Ovary (tissue), 10 donors: Measurements from ENCODE around the gene PTPRG. TPM values are rescaled to one million over a fixed set of nuclear protein-coding genes. Genes with fewer than 3 reads are reported as not detected.

Experiments
- DNase-seq, 5 donors: peaks; one replicate each; pipeline ENCODE4 v3.0.0-alpha.2; 2019 to 2020
- H3K27ac ChIP-seq, 2 donors: fragments of 200-600 bp; one replicate each; pipeline versions ENCODE4 v1.5.1 to v1.8.0; 2019 to 2022
- H3K27me3 ChIP-seq: fragments of 200-600 bp; one replicate; pipeline ENCODE4 v1.8.0; 2022
- H3K36me3 ChIP-seq: fragments of 200-600 bp; sonication (generic); one replicate; pipeline ENCODE4 v1.5.1; 2019
- H3K4me1 ChIP-seq: one replicate; pipeline ENCODE4 v1.8.1; 2013; ENCODE audit warnings: mild to moderate bottlenecking, moderate library complexity; ENCODE audit not compliant: insufficient read depth
- H3K4me3 ChIP-seq: fragments of 200-600 bp; sonication (generic); one replicate; pipeline ENCODE4 v1.5.1; 2017
- H3K9me3 ChIP-seq, 2 donors: fragments of 200-600 bp in 1 of 2; sonication (generic) in 1 of 2; one replicate each; pipeline versions ENCODE4 v1.5.1 to v1.8.1; 2013 to 2019; ENCODE audit warnings: mild to moderate bottlenecking in 1 of 2, moderate library complexity in 1 of 2
- EP300 ChIP-seq: sonication (generic); formaldehyde crosslinking; IDR thresholded peaks from one replicate; pipeline ENCODE4 v1.6.1; 2017; ENCODE audit warnings: antibody characterized with exemption
- POLR2A ChIP-seq: fragments of 450-650 bp; IDR thresholded peaks from one replicate; pipeline ENCODE4 v1.6.1; 2017; ENCODE audit warnings: antibody characterized with exemption, mild to moderate bottlenecking, moderate library complexity
- WGBS, 3 donors: extraction: QIAGEN DNeasy Blood & Tissue Kit in 1 of 3; methylation state at CpG; one replicate each; pipeline versions ENCODE4 v1.1.5 to v1.1.7; 2013 to 2017; 5-methylcytosine and 5-hydroxymethylcytosine counted together
- intact Hi-C, 4 donors: fragments of 100-400 bp; cut with DNase I; formaldehyde crosslinking; loops; one replicate each; pipeline versions ENCODE4 v1.11.0 to v1.15.1; 2022 to 2023
- long read RNA-seq, 3 donors: library from polyadenylated mRNA in 2 of 3; unstranded in 2 of 3; transcript quantifications; one replicate each; pipeline ENCODE4 v2.0.0 and lab custom pipeline, GENCODE V29; 2021 to 2026
- polyA plus RNA-seq, 2 donors: library from polyadenylated mRNA; stranded (reverse); fragments of 200-250 nt in 1 of 2; fragments of 350-450 nt in 1 of 2; fragmentation: Illumina TruSeq in 1 of 2; extraction: RNeasy Lipid Tissue Mini Kit (QIAGEN cat#74804) in 1 of 2; gene quantifications; one replicate each; pipeline ENCODE4 v1.2.3, GENCODE V29; 2013 to 2014
- total RNA-seq, 7 donors: library from RNA; depleted of rRNA in 2 of 7; stranded (reverse); fragments of >200 nt in 2 of 7; fragmentation: NEBNext Ultra II Directional in 3 of 7; extraction: Animal tissue kit (Norgen Biotek cat#: 25700) in 3 of 7; gene quantifications; one replicate each; pipeline versions ENCODE4 v1.1.0 to v1.2.4, GENCODE V29; 2016 to 2023
- TF ChIP-seq, protein P1 (sequence below), 3 donors: fragments of 450-650 bp in 2 of 3; fragments of 200-600 bp in 1 of 3; IDR thresholded peaks; one replicate each; pipeline versions ENCODE4 v1.5.1 to v1.8.0; 2016 to 2022; ENCODE audit warnings: antibody characterized with exemption in 3 of 3, mild to moderate bottlenecking in 1 of 3
- donor health status: DM: no; HTN: no; CAD: no; lungs with moderate emphysema.
- donor health status: DM: no; HTN: no; CAD: no.
- donor health status: Bipolar disorder and iron deficiency.
- donor health status: DM: yes; HTN: yes; CAD: no.
- donor health status: DM: no; HTN: no; CAD: no.
- donor health status: DM: yes; HTN: yes; CAD: no.

PTPRG gene
- total RNA-seq (10 to 100 TPM; 33.8 to 87.9 (median 50.4) TPM), polyA plus RNA-seq (10 to 100 TPM; 18.2 to 47.7 TPM)
- long read RNA-seq, donor 1, partial matches to known transcripts: 4 of 14 reads
- long read RNA-seq, donor 1, other reads (novel, unspliced or antisense): 10 of 14 reads
- long read RNA-seq, donor 2, partial matches to known transcripts: 0 of 3 reads
- long read RNA-seq, donor 2, other reads (novel, unspliced or antisense): 0 of 3 reads
- long read RNA-seq, donor 3, partial matches to known transcripts: 50 of 59 reads
- long read RNA-seq, donor 3, other reads (novel, unspliced or antisense): 9 of 59 reads

DNA sequence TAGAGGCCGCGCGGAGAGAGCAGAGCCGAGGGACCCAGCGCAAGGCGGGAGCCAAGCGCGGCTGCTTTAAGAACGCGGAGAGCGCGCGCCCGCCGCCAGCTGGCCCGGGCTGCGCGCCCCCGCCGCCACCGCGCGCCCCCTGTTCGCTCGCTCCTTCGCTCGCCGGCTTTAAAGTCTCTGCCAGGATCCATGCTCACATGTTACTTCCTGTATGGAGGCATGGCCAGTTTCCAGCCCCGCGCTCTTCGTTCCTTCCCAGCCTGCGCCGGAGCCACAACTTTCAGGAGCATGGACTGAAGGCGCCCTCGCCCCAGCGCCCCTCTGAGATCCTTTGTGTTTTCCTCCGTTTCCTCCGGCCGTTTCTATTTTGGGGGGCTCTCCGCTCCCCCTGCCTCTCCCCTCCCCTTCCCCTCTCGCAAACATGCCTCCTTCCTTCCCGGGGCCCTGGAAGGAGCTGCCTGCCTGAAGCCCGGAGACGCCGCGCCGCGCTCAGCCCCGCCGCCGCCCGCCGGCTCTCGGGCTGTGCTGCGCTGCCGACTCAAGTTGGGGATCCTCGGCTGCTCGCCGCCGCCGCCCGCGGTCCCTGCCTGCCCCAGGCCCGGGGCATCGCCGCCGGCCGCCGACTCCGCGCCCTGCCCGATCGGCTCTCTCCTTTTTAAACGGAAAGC is at the start of gene PTPRG:
PTPRG (plus strand) TSS at position 198 of the 668 bp plus-strand sequence. CDS start 717 bp downstream, outside the sequence.
- TF ChIP-seq POLR2A: peak; percentile 61
- TF ChIP-seq, protein P1, sequence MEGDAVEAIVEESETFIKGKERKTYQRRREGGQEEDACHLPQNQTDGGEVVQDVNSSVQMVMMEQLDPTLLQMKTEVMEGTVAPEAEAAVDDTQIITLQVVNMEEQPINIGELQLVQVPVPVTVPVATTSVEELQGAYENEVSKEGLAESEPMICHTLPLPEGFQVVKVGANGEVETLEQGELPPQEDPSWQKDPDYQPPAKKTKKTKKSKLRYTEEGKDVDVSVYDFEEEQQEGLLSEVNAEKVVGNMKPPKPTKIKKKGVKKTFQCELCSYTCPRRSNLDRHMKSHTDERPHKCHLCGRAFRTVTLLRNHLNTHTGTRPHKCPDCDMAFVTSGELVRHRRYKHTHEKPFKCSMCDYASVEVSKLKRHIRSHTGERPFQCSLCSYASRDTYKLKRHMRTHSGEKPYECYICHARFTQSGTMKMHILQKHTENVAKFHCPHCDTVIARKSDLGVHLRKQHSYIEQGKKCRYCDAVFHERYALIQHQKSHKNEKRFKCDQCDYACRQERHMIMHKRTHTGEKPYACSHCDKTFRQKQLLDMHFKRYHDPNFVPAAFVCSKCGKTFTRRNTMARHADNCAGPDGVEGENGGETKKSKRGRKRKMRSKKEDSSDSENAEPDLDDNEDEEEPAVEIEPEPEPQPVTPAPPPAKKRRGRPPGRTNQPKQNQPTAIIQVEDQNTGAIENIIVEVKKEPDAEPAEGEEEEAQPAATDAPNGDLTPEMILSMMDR (IDR thresholded peaks at IDR 0.05): peak in 1 of 3 donors; percentile 20
- TF ChIP-seq EP300: no peak
- WGBS, 3 donors: 0 to 1% (median 0%) methylated on average over 50 to 74 of the region's 74 CpGs
- no peaks in the 10 kb centered on the region for H3K9me3 ChIP-seq
- no peaks in the 10 kb centered on the region for H3K4me1 ChIP-seq
- H3K27ac ChIP-seq: peak within 1 kb of the TSS; percentile 85 to 94
- H3K36me3 ChIP-seq: no peaks in the 10 kb centered on the region
- no peaks in the 10 kb centered on the region for H3K27me3 ChIP-seq
- intact Hi-C loops: loop anchor here (2.0 to 10.0 kb wide), 7 partner anchors 171 to 626 kb away; no protein-coding TSS in a partner anchor
- peak; percentile 93 to 95 (median 94) for DNase-seq
- peak within 1 kb of the TSS; percentile 62 for H3K4me3 ChIP-seq

DNA sequence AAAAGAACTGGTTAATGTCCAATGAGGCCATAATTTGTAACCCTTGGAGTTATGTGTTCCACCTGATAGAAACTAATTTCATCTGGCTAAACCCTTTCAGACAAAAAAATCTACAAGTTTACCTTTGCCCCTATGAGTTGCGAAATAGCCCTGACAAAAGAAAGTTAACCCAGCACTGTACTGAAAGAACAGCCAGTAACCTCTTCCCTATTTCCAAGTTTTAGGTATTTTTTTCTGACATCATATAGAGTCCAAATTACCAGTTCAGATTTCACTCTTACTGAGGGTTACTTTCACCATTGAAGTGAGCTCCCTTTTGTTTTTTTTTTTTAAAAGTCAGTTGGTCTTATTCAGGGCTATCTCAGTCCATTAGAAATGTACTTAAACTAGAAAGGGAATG is 42.8 kb upstream of the PTPRG start:
- Histone ChIP-seq H3K4me3 (no peak overlapping the region), H3K9me3 (no peaks in the 10 kb centered on the region), H3K27me3 (no peaks in the 10 kb centered on the region), H3K36me3 (no peaks in the 10 kb centered on the region), H3K27ac (no peak overlapping the region), H3K4me1 (peaks cover 2% of the 10 kb centered on the region)
- TF ChIP-seq POLR2A: no peak
- no peak for TF ChIP-seq EP300
- TF ChIP-seq, protein P1 (IDR thresholded peaks at IDR 0.05): no peak
- intact Hi-C loops: no loop called here
- WGBS, 3 donors: 95 to 100% (median 95%) methylated on average over 1 of the region's 1 CpG
- DNase-seq: no peak

DNA sequence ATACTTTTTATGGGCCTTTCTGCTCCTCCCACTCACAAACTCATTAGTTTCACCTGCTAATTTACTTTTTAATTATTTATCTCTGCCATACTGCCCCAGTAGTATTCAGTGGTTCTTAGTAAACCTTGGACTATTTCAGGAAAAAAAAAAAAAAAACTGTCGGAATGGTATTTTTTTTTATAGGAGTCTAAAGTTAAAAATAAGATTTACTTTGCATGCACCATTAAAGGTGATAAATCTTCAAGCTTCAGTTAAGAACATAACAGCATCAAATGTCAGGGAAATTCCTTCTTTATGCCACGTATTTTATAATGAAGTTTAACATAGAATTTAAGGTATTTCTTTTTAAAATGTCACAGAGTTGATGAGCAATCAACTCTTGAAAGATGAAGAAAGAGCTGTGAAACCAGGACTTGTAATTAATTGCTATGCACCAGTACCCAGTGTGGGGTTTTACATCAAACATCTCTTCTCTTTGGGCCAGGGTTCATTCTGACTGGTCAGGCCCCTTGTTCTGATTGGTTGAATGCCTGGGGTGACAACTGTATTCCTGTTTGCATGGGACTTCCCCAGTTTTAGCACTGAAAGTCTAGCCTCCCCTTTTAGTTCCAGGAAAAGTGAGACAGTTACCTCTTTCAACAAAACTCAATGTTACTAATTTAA is 40.3 kb upstream of the PTPRG start:
- H3K9me3 ChIP-seq: no peaks in the 10 kb centered on the region
- TF ChIP-seq, protein P1 (IDR thresholded peaks at IDR 0.05): no peak
- TF ChIP-seq POLR2A (no peak), EP300 (no peak)
- no peak overlapping the region for H3K27ac ChIP-seq
- no peaks in the 10 kb centered on the region for H3K36me3 ChIP-seq
- H3K27me3 ChIP-seq: no peaks in the 10 kb centered on the region
- DNase-seq: no peak
- H3K4me1 ChIP-seq: peaks cover 2% of the 10 kb centered on the region
- intact Hi-C loops: no loop called here
- WGBS, 3 donors: 83 to 88% (median 85%) methylated on average over 2 of the region's 2 CpGs
- no peak overlapping the region for H3K4me3 ChIP-seq

DNA sequence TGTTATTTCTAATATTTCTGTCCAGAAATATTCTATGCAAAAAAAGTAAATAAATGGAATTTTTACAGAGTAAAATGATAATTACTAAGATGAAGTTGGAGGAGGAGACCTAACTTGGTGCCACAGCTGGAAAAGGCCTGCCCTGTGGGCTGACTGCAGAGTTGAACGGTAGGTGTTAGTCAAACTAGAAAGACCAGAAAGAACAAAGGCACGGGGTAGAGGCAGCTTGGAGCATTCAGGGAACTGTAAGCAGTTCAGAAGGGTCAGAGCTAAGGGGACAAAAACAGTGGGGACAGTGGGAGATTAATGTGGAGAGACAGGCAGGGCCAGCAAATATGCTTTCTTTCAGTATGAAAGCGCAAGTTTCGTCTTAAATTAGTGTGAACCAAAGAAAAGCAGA is 39.3 kb upstream of the PTPRG start:
- 32 to 45% (median 35%) methylated on average over 4 of the region's 4 CpGs for WGBS, 3 donors
- H3K4me1 ChIP-seq: peaks cover 2% of the 10 kb centered on the region
- H3K36me3 ChIP-seq: no peaks in the 10 kb centered on the region
- no peak overlapping the region for H3K4me3 ChIP-seq
- TF ChIP-seq POLR2A: no peak
- peak overlapping the region in 1 of 2 donors; percentile 16 for H3K27ac ChIP-seq
- intact Hi-C loops: no loop called here
- H3K27me3 ChIP-seq: no peaks in the 10 kb centered on the region
- no peak for DNase-seq
- no peaks in the 10 kb centered on the region for H3K9me3 ChIP-seq
